A673 (cell line): ENCODE data around the gene DIPK1B. TPM values are rescaled to one million over a fixed set of nuclear protein-coding genes. Genes with fewer than 3 reads are reported as not detected.

Experiments
- BruUV-seq: library from RNA; stranded (reverse); fragments of 400-500 nt; replicated peaks from 2 replicates; lab custom pipeline; 2021; lab: Mats Ljungman, UMichigan
- CTCF ChIA-PET: fragments of 300-600 bp; sonication (Branson Sonifier 250); formaldehyde crosslinking; loops from one replicate; lab custom pipeline; 2022; ENCODE audit warnings: antibody characterized with exemption; lab: Charles Lee
- POLR2A ChIA-PET: fragments of 300-600 bp; sonication (Branson Sonifier 250); formaldehyde crosslinking; loops from one replicate; lab custom pipeline; 2022; ENCODE audit warnings: antibody characterized with exemption; ENCODE audit not compliant: low non-redundant PET; lab: Charles Lee
- DNase-seq: peaks from one replicate; pipeline ENCODE4 v3.0.0-alpha.2; 2015; ENCODE audit warnings: low spot score
- H3K27ac ChIP-seq: fragments of 200-600 bp; sonication (generic); 2 replicates; pipeline ENCODE4 v1.5.1; 2016; ENCODE audit warnings: mixed run types, low read depth, mild to moderate bottlenecking, mixed read lengths, antibody characterized with exemption, low read length; ENCODE audit not compliant: poor library complexity, severe bottlenecking
- H3K27me3 ChIP-seq: fragments of 200-600 bp; sonication (generic); replicated peaks from 2 replicates; pipeline ENCODE4 v1.6.1; 2017; ENCODE audit warnings: mixed run types, low read depth, mild to moderate bottlenecking, mixed read lengths, antibody characterized with exemption, low read length; ENCODE audit not compliant: insufficient read depth, poor library complexity
- H3K36me3 ChIP-seq: fragments of 200-600 bp; sonication (generic); 2 replicates; pipeline ENCODE4 v1.6.1; 2016; ENCODE audit warnings: mixed run types, mild to moderate bottlenecking, mixed read lengths, antibody characterized with exemption, low read length; ENCODE audit not compliant: insufficient read depth, poor library complexity, severe bottlenecking
- H3K4me1 ChIP-seq: fragments of 200-600 bp; sonication (generic); 2 replicates; pipeline ENCODE4 v1.6.1; 2017; ENCODE audit warnings: mixed run types, mild to moderate bottlenecking, mixed read lengths, antibody characterized with exemption, low read length; ENCODE audit not compliant: insufficient read depth, poor library complexity, severe bottlenecking
- H3K4me3 ChIP-seq: fragments of 200-600 bp; sonication (generic); 2 replicates; pipeline ENCODE4 v1.5.1; 2016; ENCODE audit warnings: low read depth, mixed run types, mild to moderate bottlenecking, mixed read lengths, low read length; ENCODE audit not compliant: poor library complexity, severe bottlenecking
- H3K9me3 ChIP-seq: fragments of 200-600 bp; sonication (generic); 2 replicates; pipeline ENCODE4 v1.6.1; 2016; ENCODE audit warnings: mixed run types, low read depth, mild to moderate bottlenecking, mixed read lengths, antibody characterized with exemption, low read length; ENCODE audit not compliant: poor library complexity, severe bottlenecking
- EZH2 ChIP-seq: fragments of 200-600 bp; sonication (generic); IDR thresholded peaks from 2 replicates; pipeline ENCODE4 v1.6.1; 2017; ENCODE audit warnings: borderline replicate concordance, low read depth, mild to moderate bottlenecking, mixed read lengths, antibody characterized with exemption, low read length; ENCODE audit not compliant: poor library complexity, severe bottlenecking
- intact Hi-C: fragments of 100-400 bp; cut with micrococcal nuclease; formaldehyde crosslinking; loops from one replicate; pipeline ENCODE4 v1.10.0; 2022; ENCODE audit not compliant: unreplicated experiment
- total RNA-seq: library from RNA; stranded (reverse); gene quantifications from 2 replicates; pipeline ENCODE4 v1.2.3, GENCODE V29; 2021
- TF ChIP-seq, protein P1 (sequence below): fragments of 300-800, 200-600 bp; sonication (generic); conservative IDR thresholded peaks from 2 replicates; pipeline ENCODE4 v1.5.1; 2017; ENCODE audit warnings: low read depth, mild to moderate bottlenecking, antibody characterized with exemption, low read length, moderate library complexity, mixed read lengths

DIPK1B gene
- total RNA-seq, 1 experiment from 2014 or later: 26.4 TPM

DNA sequence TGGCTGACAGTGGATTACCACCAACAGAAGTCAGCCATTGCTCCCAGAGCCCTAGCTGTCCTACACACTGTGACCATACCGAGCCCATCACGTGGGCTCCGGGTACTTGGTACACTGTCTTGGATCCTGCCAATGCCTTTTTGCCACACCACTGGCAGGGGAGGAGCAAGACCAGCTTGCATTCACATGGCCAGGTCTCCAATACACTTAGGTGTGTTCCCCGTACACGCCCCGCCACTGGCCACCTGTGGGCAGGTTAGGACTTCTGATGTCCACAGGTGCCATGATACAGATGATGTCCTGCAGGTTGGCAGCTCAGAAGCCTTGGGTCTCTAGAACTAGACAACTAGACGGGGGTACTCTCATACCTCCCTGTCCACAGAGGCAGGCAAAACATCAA, 5.4 kb upstream of the DIPK1B start:
- no peaks in the 10 kb centered on the region for H3K27me3 ChIP-seq
- intact Hi-C loops: no loop called here
- TF ChIP-seq EZH2: no peak
- TF ChIP-seq, protein P1, sequence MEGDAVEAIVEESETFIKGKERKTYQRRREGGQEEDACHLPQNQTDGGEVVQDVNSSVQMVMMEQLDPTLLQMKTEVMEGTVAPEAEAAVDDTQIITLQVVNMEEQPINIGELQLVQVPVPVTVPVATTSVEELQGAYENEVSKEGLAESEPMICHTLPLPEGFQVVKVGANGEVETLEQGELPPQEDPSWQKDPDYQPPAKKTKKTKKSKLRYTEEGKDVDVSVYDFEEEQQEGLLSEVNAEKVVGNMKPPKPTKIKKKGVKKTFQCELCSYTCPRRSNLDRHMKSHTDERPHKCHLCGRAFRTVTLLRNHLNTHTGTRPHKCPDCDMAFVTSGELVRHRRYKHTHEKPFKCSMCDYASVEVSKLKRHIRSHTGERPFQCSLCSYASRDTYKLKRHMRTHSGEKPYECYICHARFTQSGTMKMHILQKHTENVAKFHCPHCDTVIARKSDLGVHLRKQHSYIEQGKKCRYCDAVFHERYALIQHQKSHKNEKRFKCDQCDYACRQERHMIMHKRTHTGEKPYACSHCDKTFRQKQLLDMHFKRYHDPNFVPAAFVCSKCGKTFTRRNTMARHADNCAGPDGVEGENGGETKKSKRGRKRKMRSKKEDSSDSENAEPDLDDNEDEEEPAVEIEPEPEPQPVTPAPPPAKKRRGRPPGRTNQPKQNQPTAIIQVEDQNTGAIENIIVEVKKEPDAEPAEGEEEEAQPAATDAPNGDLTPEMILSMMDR: no peak
- H3K27ac ChIP-seq: no peak overlapping the region
- H3K4me3 ChIP-seq: no peak overlapping the region
- H3K4me1 ChIP-seq: peaks cover 6% of the 10 kb centered on the region
- POLR2A ChIA-PET: no interaction called here
- H3K36me3 ChIP-seq: no peaks in the 10 kb centered on the region
- CTCF ChIA-PET: no interaction called here
- no TSS peak for BruUV-seq
- DNase-seq: no peak
- H3K9me3 ChIP-seq: no peaks in the 10 kb centered on the region

DNA sequence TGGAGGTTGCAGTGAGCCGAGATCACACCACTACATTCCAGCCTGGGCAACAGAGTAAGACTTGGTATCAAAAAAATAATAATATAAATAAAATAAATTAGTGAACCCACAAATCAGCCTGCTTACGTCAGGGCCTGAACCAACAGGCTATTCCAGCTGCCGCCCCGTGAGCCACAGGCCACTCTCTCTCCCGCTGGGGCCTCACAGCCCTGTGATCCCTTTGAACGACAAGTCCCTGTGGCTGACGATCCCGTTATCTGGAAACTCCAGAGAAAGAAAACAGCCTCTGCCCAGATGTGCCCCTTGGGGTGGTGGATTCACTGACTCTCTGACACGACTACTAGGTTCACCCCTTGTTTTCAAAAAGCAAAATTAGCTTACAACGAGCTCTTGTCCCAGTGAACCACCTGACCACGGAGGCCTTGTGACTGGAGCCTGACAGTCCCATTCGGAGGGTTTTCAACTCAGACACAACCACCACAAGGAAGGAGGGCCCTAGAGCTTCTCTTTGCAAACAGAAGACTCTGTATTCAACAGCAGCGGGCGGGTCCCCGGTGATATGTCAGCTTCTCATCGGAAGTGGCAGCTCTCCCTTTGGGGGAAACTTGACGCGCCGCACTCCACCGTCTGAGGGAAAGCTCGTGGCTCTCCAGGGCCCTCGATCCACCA, 4.4 kb upstream of the DIPK1B start:
- ChIA-PET POLR2A (interaction anchor here (0.6 kb wide), 1 partner anchor 41 kb away, joined by 4 read pairs; no protein-coding TSS in a partner anchor), CTCF (no interaction called here)
- intact Hi-C loops: no loop called here

DNA sequence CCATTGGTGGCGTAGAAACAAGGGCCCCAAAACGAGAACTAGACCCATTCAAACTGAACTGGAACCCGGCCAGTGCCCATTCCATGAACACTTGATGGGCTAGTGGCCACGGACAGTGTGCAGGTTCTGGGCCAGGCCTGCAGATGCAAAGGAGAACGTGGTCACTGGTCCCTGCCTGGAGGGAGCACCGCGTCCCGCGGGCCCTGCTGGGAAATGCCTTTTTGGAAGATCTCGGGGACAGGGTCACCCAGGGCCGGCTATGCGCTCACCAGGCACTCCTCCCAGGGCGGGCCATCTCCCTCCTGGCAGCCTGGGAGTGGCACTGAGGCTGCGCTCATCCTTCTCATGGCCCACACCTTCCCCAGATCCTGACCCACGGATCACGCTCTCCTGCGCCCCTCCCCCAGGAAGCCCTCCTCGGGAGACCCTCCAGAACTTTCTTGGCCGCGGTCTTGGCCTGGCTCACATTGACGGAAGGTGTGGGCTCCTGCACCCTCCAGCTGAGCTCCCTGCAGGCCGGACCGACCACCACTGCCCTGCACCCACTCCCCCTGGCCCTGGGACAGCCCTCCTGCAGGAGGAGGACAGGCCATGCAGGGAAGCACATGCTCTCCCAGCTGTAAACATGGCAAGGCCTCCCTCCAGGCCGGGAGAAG, 2.8 kb upstream of the DIPK1B start:
- TF ChIP-seq, protein P1: no peak
- TF ChIP-seq EZH2: no peak
- no peak overlapping the region for H3K27ac ChIP-seq
- no peak overlapping the region for H3K4me3 ChIP-seq
- DNase-seq: no peak
- ChIA-PET CTCF (no interaction called here), POLR2A (no interaction called here)
- H3K4me1 ChIP-seq: peaks cover 16% of the 10 kb centered on the region
- H3K9me3 ChIP-seq: no peaks in the 10 kb centered on the region
- intact Hi-C loops: no loop called here
- no TSS peak for BruUV-seq
- H3K27me3 ChIP-seq: no peaks in the 10 kb centered on the region
- H3K36me3 ChIP-seq: no peaks in the 10 kb centered on the region

More for the DNA sequence above, 4.4 kb upstream of the DIPK1B start:
- Histone ChIP-seq H3K4me3 (no peak overlapping the region), H3K27ac (no peak overlapping the region), H3K9me3 (no peaks in the 10 kb centered on the region), H3K36me3 (no peaks in the 10 kb centered on the region), H3K27me3 (no peaks in the 10 kb centered on the region), H3K4me1 (peaks cover 7% of the 10 kb centered on the region)
- BruUV-seq: no TSS peak
- no peak for TF ChIP-seq EZH2
- TF ChIP-seq, protein P1: no peak
- DNase-seq: no peak
